ENCODE measurements around the gene PRKAG2.

GRCh38 chr7:151704960-151705635, 171.8 kb downstream of the PRKAG2 start:
- TF ChIP-seq CTCF (IDR thresholded peaks at IDR 0.05), result no peak
- TF ChIP-seq ZFX (IDR thresholded peaks at IDR 0.05; ENCODE audit: borderline replicate concordance), result no peak
